Karpas-422 (cell line): ENCODE data around the gene RAB5B. TPM values are rescaled to one million over a fixed set of nuclear protein-coding genes. Genes with fewer than 3 reads are reported as not detected.

ENCODE experiments used
- DNase-seq: peaks from one replicate; pipeline ENCODE4 v3.0.0-alpha.2; 2015
- H2AFZ ChIP-seq: fragments of 200-600 bp; sonication (generic); 2 replicates; pipeline ENCODE4 v1.6.1; 2014; ENCODE audit warnings: antibody characterized with exemption, low read length, mixed read lengths
- H3K27ac ChIP-seq: fragments of 200-600 bp; sonication (generic); 2 replicates; pipeline ENCODE4 v1.5.1; 2014; ENCODE audit warnings: mild to moderate bottlenecking, low read length, moderate library complexity
- H3K27me3 ChIP-seq: fragments of 200-600 bp; sonication (generic); 2 replicates; pipeline ENCODE4 v1.6.1; 2014; ENCODE audit warnings: low read length, mixed read lengths
- H3K36me3 ChIP-seq: fragments of 200-600 bp; sonication (generic); 2 replicates; pipeline ENCODE4 v1.6.1; 2014; ENCODE audit warnings: low read length, mixed read lengths; ENCODE audit not compliant: insufficient read depth
- H3K4me1 ChIP-seq: fragments of 200-600 bp; sonication (generic); 2 replicates; pipeline ENCODE4 v1.6.1; 2014; ENCODE audit warnings: mild to moderate bottlenecking, low read length, mixed read lengths
- H3K4me2 ChIP-seq: fragments of 200-600 bp; sonication (generic); 2 replicates; pipeline ENCODE4 v1.6.1; 2014; ENCODE audit warnings: low read length, low read depth, mild to moderate bottlenecking; ENCODE audit not compliant: poor library complexity, severe bottlenecking
- H3K4me3 ChIP-seq: fragments of 200-600 bp; sonication (generic); 2 replicates; pipeline ENCODE4 v1.5.1; 2014; ENCODE audit warnings: mild to moderate bottlenecking, antibody characterized with exemption, low read length, mixed read lengths
- H3K79me2 ChIP-seq: fragments of 200-600 bp; sonication (generic); 2 replicates; pipeline ENCODE4 v1.6.1; 2014; ENCODE audit warnings: mild to moderate bottlenecking, low read length, mixed read lengths
- H3K9ac ChIP-seq: fragments of 200-600 bp; sonication (generic); 2 replicates; pipeline ENCODE4 v1.6.0; 2014; ENCODE audit warnings: low read length
- H3K9me2 ChIP-seq: fragments of 200-600 bp; sonication (generic), shearing (Covaris generic); replicated peaks from 2 replicates; pipeline ENCODE4 v1.6.0; 2014; ENCODE audit warnings: mild to moderate bottlenecking, low read length, moderate library complexity; ENCODE audit not compliant: insufficient read depth
- H3K9me3 ChIP-seq: fragments of 300-700, 200-600 bp; sonication (generic); 2 replicates; pipeline ENCODE4 v1.6.1; 2014; ENCODE audit warnings: low read length, mixed read lengths
- H4K20me1 ChIP-seq: fragments of 200-600 bp; sonication (generic); 2 replicates; pipeline ENCODE4 v1.6.1; 2014; ENCODE audit warnings: mild to moderate bottlenecking, antibody characterized with exemption, low read length, low read depth; ENCODE audit not compliant: insufficient read depth
- total RNA-seq: library from RNA; depleted of rRNA; stranded (reverse); fragments of >200 nt; shearing (Covaris generic); gene quantifications from 2 replicates; pipeline ENCODE4 v1.2.3, GENCODE V29; 2014; ENCODE audit warnings: low replicate concordance

Gene RAB5B
- total RNA-seq, 1 experiment from 2014 or later = 62.4 TPM

- H3K27me3 ChIP-seq = no peaks in the 10 kb centered on the region
- no peaks in the 10 kb centered on the region for H4K20me1 ChIP-seq
- H3K9me3 ChIP-seq = no peaks in the 10 kb centered on the region
- no peaks in the 10 kb centered on the region for H3K9me2 ChIP-seq
- no peak overlapping the region for H3K4me2 ChIP-seq
- H3K4me3 ChIP-seq = no peak overlapping the region
- DNase-seq = peak; percentile 68
- H3K27ac ChIP-seq = no peak overlapping the region
- H3K9ac ChIP-seq = no peak overlapping the region
- peaks cover 9% of the 10 kb centered on the region for H3K36me3 ChIP-seq
- H2AFZ ChIP-seq = no peak overlapping the region
- H3K79me2 ChIP-seq = no peaks in the 10 kb centered on the region
- no peaks in the 10 kb centered on the region for H3K4me1 ChIP-seq
Measured at GRCh38 chr12:55955800-55956508, 17.9 kb upstream of the RAB5B start.

GRCh38 chr12:55957106-55957859 lies 16.6 kb upstream of the RAB5B start:
- Histone ChIP-seq H3K36me3 (peaks cover 9% of the 10 kb centered on the region; the same call in 1 of the 2 replicates), H3K9me2 (no peaks in the 10 kb centered on the region), H3K27ac (no peak overlapping the region), H3K4me3 (no peak overlapping the region), H2AFZ (no peak overlapping the region), H3K79me2 (no peaks in the 10 kb centered on the region), H3K4me2 (no peak overlapping the region), H3K9me3 (no peaks in the 10 kb centered on the region), H3K4me1 (no peaks in the 10 kb centered on the region), H3K27me3 (no peaks in the 10 kb centered on the region), H3K9ac (no peak overlapping the region), H4K20me1 (no peaks in the 10 kb centered on the region)
- no peak for DNase-seq

DNA sequence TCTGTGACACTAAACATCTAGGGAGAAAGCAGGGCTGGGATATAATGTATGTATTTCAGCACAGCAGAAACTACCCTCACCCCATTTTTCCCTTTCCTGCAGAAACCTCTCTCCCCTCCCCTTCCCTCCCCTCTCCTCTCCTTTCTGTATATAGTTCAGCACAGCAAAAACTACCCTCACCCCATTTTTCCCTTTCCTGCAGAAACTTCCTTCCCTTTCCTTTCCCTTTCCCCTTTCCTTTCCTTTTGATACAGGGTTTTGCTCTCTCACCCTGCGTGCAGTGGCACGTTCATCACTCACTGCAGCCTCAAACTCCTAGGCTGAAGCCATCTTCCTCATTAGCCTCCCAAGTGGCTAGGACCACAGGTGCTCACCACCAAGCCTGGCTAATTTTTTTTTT lies 10.1 kb upstream of the RAB5B start:
- no peak for DNase-seq
- no peak overlapping the region for H2AFZ ChIP-seq
- H3K79me2 ChIP-seq = peaks cover 17% of the 10 kb centered on the region
- H3K4me2 ChIP-seq = no peak overlapping the region
- no peaks in the 10 kb centered on the region for H3K9me3 ChIP-seq
- no peaks in the 10 kb centered on the region for H3K27me3 ChIP-seq
- no peaks in the 10 kb centered on the region for H4K20me1 ChIP-seq
- no peak overlapping the region for H3K4me3 ChIP-seq
- H3K4me1 ChIP-seq = peaks cover 24% of the 10 kb centered on the region
- H3K27ac ChIP-seq = no peak overlapping the region
- H3K36me3 ChIP-seq = no peaks in the 10 kb centered on the region
- H3K9ac ChIP-seq = no peak overlapping the region
- H3K9me2 ChIP-seq = no peaks in the 10 kb centered on the region

GRCh38 chr12:55965240-55965639 lies 8.6 kb upstream of the RAB5B start:
- Histone ChIP-seq H3K4me1 (peaks cover 36% of the 10 kb centered on the region), H3K9me2 (no peaks in the 10 kb centered on the region), H3K27me3 (no peaks in the 10 kb centered on the region), H3K4me2 (no peak overlapping the region), H4K20me1 (no peaks in the 10 kb centered on the region), H3K79me2 (peaks cover 17% of the 10 kb centered on the region), H3K9me3 (no peaks in the 10 kb centered on the region), H3K9ac (no peak overlapping the region), H2AFZ (no peak overlapping the region), H3K36me3 (no peaks in the 10 kb centered on the region), H3K4me3 (no peak overlapping the region), H3K27ac (no peak overlapping the region)
- no peak for DNase-seq

- no peaks in the 10 kb centered on the region for H3K27me3 ChIP-seq
- H2AFZ ChIP-seq = peak within 1 kb of the TSS; percentile 60
- H3K9me2 ChIP-seq = no peaks in the 10 kb centered on the region
- peak within 1 kb of the TSS; percentile 91 for H3K9ac ChIP-seq
- H3K4me1 ChIP-seq = peaks cover 44% of the 10 kb centered on the region
- peak within 1 kb of the TSS; percentile 94 for H3K4me3 ChIP-seq
- no peaks in the 10 kb centered on the region for H4K20me1 ChIP-seq
- no peaks in the 10 kb centered on the region for H3K36me3 ChIP-seq
- peaks cover 17% of the 10 kb centered on the region for H3K79me2 ChIP-seq
- H3K27ac ChIP-seq = peak within 1 kb of the TSS; percentile 56; the same call in 1 of the 2 replicates
- peak; percentile 54 for DNase-seq
- H3K4me2 ChIP-seq = peak within 1 kb of the TSS; percentile 72
- no peaks in the 10 kb centered on the region for H3K9me3 ChIP-seq
Measured at GRCh38 chr12:55965941-55966407, 7.9 kb upstream of the RAB5B start, which contains the start of gene PMEL. PMEL (minus strand) TSS chr12:55966042; CDS start chr12:55966011, 31 bp downstream.

DNA sequence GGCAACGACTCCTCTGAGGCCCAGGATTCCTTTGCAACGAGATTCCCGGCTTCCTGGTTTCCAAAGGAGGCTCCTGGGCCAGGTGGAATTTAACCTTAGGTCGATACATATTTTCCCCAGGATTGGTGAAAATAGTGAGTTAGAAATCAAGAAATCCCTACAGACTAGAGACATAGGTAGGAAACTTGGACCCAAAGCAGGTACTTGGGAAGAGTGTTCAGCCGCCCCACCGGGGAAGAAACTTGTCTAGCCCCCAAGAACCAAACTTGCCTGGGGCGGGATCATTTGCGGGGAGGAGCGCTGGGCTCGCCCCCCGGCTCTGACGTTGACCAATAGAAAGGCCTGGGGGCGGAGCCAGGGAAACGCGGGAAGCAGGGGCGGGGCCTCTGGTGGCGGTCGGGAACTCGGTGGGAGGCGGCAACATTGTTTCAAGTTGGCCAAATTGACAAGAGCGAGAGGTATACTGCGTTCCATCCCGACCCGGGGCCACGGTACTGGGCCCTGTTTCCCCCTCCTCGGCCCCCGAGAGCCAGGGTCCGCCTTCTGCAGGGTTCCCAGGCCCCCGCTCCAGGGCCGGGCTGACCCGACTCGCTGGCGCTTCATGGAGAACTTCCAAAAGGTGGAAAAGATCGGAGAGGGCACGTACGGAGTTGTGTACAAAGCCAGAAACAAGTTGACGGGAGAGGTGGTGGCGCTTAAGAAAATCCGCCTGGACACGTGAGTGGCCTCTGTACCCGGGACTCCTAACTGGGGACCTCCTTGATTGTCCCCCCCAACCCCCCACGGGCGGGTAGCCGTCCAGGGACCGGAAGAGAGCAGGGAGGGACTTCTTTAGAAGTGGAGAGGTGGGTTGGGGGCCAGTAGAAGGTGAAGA lies 7.2 kb upstream of the RAB5B start, which contains the start of gene CDK2:
CDK2 (plus strand) TSS at position 423 of the 874 bp plus-strand sequence; CDS start at position 602, 179 bp downstream.
- H3K4me3 ChIP-seq = peak within 1 kb of the TSS; percentile 94
- peak within 1 kb of the TSS; percentile 91 for H3K9ac ChIP-seq
- peak within 1 kb of the TSS; percentile 72 for H3K4me2 ChIP-seq
- peak; percentile 95 for DNase-seq
- H4K20me1 ChIP-seq = no peaks in the 10 kb centered on the region
- no peaks in the 10 kb centered on the region for H3K27me3 ChIP-seq
- H2AFZ ChIP-seq = peak within 1 kb of the TSS; percentile 60
- no peaks in the 10 kb centered on the region for H3K9me3 ChIP-seq
- H3K4me1 ChIP-seq = peaks cover 51% of the 10 kb centered on the region
- no peaks in the 10 kb centered on the region for H3K36me3 ChIP-seq
- H3K27ac ChIP-seq = peak within 1 kb of the TSS; percentile 56
- no peaks in the 10 kb centered on the region for H3K9me2 ChIP-seq
- peaks cover 17% of the 10 kb centered on the region for H3K79me2 ChIP-seq

DNA sequence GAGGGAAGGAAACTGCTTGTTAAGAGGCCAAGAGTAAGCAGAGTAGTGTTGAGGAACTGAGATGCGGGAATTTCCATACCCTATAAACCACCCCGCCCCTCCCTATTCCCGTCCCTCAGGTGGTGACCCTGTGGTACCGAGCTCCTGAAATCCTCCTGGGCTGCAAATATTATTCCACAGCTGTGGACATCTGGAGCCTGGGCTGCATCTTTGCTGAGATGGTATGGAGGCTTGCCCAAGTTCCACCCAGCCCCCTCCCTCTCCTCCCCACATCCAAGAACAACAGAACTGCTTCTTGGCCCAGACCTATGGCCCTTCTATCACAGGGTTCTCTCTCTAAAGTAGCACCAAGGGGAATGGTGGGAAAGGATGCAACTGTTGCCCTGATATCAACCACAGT lies 4.5 kb upstream of the RAB5B start:
- Histone ChIP-seq H2AFZ (no peak overlapping the region), H3K9me3 (no peaks in the 10 kb centered on the region), H4K20me1 (no peaks in the 10 kb centered on the region), H3K4me2 (no peak overlapping the region), H3K4me3 (no peak overlapping the region), H3K36me3 (no peaks in the 10 kb centered on the region), H3K9me2 (no peaks in the 10 kb centered on the region), H3K4me1 (peaks cover 67% of the 10 kb centered on the region), H3K9ac (no peak overlapping the region), H3K27ac (no peak overlapping the region), H3K79me2 (peaks cover 18% of the 10 kb centered on the region), H3K27me3 (no peaks in the 10 kb centered on the region)
- no peak for DNase-seq
